ENCODE data around the gene MED15. TPM values are rescaled to one million over a fixed set of nuclear protein-coding genes. Genes with fewer than 3 reads are reported as not detected.
"Not testable (repeated sequence)": the region's sequence is repeated elsewhere in the genome, so short reads cannot be mapped to it uniquely, and the experiment has no call there.

MED15 gene
- total RNA-seq, 1 donor from 2014 or later: 26.2 TPM

DNA sequence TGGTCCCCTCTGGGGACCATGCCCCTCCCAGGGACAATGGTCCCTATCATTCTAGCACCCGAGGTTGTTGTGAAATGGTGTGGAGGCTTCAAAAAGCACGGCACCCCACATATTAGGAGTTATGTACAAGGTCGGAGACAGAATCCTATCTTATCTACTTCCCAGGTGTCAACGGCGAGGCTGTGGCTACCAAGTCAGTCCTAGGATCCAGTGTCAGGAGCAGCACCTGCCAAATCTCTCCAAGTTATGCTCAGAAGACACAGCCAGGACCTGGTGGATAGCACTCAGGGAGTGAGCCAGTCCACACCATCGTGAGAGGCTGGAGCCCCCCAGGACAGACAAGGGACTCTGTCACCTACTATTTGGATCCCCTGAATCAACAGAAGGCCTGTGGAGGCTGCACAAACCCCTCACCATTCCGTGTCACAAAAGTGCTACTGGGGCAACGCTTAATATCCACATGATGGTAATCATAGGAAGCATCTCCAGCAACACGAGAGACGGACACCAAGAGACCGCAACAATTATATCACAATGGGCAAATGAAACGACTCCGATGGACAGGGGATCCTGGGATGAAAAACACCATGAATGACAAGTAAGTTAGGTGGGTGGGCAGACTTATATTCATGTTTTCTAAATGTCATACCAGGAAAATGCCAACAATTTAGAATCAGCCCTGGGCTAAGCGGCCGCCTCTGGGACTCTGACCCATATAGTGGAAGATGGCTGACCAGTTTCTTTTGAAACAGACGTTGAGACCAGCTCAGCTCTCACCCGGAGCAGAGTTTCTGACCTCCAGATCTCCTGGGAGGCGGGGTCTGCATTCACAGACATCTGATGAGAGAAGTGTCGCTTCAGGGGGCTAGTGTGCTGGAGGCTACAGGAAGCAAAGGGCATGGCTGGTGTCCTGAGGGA is 108.4 kb downstream of the MED15 start:
- DNase-seq (ENCODE audit: low spot score): no peak
- no peak for ATAC-seq

- DNase-seq (ENCODE audit: low spot score): no peak
- ATAC-seq: no peak
Observed at GRCh38 chr22:20616451-20617043, 109.1 kb downstream of the MED15 start.

DNA sequence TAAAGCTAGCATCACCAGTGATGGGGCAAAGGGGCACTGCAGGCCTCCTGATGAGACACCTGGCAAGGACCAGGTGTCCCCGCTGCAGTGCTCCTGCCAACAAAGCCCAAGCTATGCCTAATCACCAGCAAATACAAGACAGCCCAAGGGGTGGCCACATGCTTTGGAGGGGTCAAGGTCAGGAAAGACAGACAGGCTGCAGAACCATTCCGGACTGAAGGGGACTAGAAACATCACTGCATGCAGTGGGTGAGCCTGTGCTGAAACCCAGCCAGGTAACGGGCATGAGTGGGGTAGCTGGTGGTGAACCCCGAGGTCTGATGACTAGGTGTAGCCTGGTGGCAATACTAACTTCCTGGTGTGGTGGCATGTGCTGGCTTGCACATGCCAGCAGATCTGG is 111.1 kb downstream of the MED15 start:
- ATAC-seq: no peak
- DNase-seq (ENCODE audit: low spot score): no peak

DNA sequence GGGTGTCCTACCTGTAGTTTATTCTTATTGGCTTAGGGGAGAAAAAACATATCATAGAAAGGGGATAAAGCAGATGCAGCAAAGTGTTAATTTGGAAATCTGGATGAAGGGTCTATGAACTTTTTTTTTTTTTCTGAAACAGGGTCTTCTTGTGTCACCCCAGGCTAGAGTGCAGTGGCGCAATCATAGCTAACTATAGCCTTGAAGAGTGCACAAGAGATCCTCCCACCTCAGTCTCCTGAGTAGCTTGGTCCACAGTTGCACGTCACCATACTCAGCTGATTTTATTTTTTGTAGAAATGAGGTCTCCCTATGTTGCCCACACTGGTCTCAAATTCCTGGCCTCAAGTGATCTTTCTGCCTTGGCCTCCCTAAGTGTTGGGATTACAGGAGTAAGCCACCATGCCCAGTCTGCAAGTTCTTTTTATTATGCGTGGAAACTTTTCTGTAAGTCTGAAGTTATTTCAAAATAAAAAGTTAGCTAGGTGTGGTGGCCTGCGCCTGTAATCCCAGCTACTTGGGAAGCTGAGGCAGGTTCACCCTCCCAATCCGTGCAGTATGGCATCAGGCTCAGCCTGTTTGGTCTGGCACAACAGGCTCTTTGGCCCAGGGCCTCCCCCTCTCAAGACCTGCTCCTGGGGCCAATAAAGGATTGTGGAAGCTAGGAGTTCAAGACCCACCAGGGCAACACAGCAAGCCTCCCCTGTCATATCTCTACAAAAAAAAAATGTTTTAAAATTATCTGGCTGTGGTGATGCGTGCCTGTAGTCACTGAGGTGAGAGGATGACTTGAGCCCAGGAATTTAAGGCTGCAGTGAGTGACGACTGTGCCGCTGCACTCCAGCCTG is 111.9 kb downstream of the MED15 start:
- DNase-seq (ENCODE audit: low spot score): no peak
- ATAC-seq: no peak

DNA sequence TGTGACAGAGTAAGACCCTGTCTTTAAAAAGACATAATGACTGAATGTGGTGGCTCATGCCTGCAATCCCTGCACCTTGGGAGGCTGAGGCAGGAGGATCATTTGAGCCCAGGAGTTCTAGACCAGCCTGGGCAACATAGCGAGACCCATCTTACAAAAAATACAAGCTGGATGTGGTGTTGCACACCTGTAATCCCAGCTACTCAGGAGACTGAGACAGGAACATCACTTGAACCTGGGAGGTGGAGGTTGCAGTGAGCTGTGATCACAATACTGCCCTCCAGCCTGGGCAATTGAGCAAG is 112.4 kb downstream of the MED15 start:
- DNase-seq (ENCODE audit: low spot score); ATAC-seq: not testable (repeated sequence)

GRCh38 chr22:20621162-20621561 is 113.8 kb downstream of the MED15 start:
- DNase-seq (ENCODE audit: low spot score): no peak
- ATAC-seq: no peak

- no peak for ATAC-seq
- DNase-seq (ENCODE audit: low spot score): no peak
Observed at GRCh38 chr22:20622650-20623339, 115.4 kb downstream of the MED15 start.

GRCh38 chr22:20624161-20624616 is 116.8 kb downstream of the MED15 start:
- ATAC-seq: no peak
- DNase-seq (ENCODE audit: low spot score): no peak

- DNase-seq (ENCODE audit: low spot score) (no peak), ATAC-seq (no peak)
Observed at GRCh38 chr22:20625270-20625669, 117.9 kb downstream of the MED15 start.

- DNase-seq (ENCODE audit: low spot score) (no peak), ATAC-seq (no peak)
Observed at GRCh38 chr22:20626811-20627210, 119.4 kb downstream of the MED15 start.

DNA sequence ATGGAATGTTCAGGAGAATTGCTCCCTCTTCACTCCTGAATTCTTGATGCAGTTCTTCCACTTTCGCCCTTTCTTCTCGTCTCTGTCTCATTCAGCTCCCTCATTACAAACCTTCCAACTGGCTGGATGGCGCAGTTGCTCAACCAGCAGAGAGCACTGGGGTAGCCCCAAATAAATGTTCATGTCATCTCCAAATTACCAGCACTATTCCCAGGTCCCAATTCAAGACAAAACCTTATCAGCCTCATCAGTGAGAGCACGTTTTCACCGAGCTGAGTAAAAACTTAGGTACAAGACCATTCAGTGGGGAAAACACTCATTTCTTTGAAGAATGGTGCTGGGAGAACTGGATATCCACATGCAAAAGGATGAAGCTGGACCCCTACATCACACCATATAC is 120.0 kb downstream of the MED15 start:
- ATAC-seq (no peak), DNase-seq (ENCODE audit: low spot score) (no peak)

- ATAC-seq (no peak), DNase-seq (ENCODE audit: low spot score) (no peak)
Observed at GRCh38 chr22:20628081-20628939, 120.9 kb downstream of the MED15 start.

- DNase-seq (ENCODE audit: low spot score): no peak
- ATAC-seq: no peak
Observed at GRCh38 chr22:20629401-20629800, 122.0 kb downstream of the MED15 start.

GRCh38 chr22:20630873-20631617 is 123.6 kb downstream of the MED15 start:
- DNase-seq (ENCODE audit: low spot score): no peak

DNA sequence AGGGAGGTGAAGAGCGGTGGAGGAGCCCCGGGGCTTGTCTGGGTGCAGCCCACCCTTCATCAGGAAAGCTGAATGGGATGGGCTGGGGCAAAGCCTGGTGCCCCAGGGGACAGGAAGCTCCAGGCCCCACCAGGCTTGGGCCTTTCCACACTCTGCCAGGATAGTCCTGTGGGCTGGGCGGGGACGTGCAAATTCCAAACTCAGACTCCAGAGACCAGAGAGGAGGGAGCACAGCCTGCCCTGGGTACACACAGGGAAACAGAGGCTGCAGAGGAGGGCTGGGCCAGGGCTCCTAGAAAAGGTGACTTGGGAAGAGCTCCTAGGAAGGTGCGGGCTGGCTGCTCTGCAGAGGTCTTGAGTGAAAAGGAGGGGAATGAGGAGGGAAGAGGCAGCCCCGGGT is 124.7 kb downstream of the MED15 start:
- DNase-seq (ENCODE audit: low spot score) (no peak), ATAC-seq (no peak)

More at GRCh38 chr22:20630873-20631617, 123.6 kb downstream of the MED15 start:
- ATAC-seq: peak; percentile 71

- ATAC-seq (no peak), DNase-seq (ENCODE audit: low spot score) (no peak)
Observed at GRCh38 chr22:20632518-20632917, 125.1 kb downstream of the MED15 start.

DNA sequence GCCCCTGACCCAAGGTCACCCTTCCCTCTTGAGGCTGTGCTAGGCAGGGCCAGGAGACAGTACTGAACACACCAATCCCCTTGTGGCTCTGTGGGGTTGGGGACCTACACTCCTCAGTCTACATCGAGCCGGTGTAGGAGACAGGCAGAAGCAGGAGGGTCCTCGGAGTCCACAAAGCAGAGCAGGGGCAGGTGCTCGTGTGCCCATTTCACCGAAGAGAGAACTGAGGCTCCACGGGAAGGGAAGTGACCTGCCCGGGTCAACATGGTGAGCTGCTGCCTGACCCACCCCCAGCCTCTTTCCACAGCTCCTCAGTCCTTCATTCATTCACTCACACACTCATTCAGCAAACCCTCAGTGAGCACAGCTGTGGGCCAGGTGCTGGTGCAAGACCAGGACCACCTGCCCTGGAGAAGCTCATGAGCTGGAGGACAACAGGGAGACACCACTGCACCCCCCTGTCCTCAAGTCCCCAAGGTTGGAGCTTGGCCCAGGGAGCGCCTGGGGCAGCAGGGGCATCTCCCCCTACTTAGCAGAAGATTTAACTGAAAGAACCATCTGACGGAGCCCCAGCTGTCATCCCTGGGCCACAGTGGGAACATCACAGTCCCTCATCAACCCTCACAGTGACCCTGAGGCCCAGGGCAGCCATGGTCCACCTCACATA is 127.3 kb downstream of the MED15 start:
- ATAC-seq (no peak), DNase-seq (ENCODE audit: low spot score) (no peak)

DNA sequence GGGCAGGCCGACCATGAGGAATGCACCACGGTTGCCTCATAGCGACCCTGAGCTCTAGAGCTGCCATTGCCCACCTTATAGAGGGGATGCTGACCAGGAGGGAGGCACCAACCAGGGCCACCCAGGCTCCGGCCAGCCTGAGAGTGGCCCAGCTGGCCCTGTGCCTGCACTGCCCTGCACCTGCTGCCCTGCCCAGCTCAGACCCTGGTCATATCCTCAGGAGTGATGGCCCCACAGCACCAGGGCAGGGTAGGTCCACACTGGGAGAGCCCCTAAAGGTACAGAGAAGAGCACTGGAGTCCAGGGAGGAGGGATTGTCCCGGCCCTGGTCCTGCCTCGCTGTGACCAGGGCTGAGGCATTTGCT is 127.8 kb downstream of the MED15 start:
- no peak for DNase-seq (ENCODE audit: low spot score)
- no peak for ATAC-seq
